Skeletal muscle satellite cell (primary cell): Measurements from ENCODE around the gene DDX11.
A peak's percentile ranks its signal among the peaks of the same experiment; 100 is the strongest.
"Not testable (repeated sequence)": the region's sequence is repeated elsewhere in the genome, so short reads cannot be mapped to it uniquely, and the experiment has no call there.

Source experiments
- H3K27me3 ChIP-seq: 2 replicates; pipeline ENCODE4 v1.7.0; 2013; ENCODE audit warnings: low read length; ENCODE audit not compliant: control insufficient read depth, insufficient read depth
- H3K36me3 ChIP-seq: 2 replicates; pipeline ENCODE4 v1.7.0; 2013; ENCODE audit warnings: mild to moderate bottlenecking, control low read depth, low read length; ENCODE audit not compliant: insufficient read depth
- H3K4me1 ChIP-seq: 2 replicates; pipeline ENCODE4 v1.7.0; 2013; ENCODE audit warnings: low read length; ENCODE audit not compliant: control insufficient read depth, insufficient read depth
- H3K4me2 ChIP-seq: 2 replicates; pipeline ENCODE4 v1.7.0; 2013; ENCODE audit warnings: mild to moderate bottlenecking, low read length
- H3K4me3 ChIP-seq: 2 replicates; pipeline ENCODE4 v1.7.0; 2013; ENCODE audit warnings: low read length
- H3K9ac ChIP-seq: 2 replicates; pipeline ENCODE4 v1.7.0; 2013; ENCODE audit warnings: mild to moderate bottlenecking, low read depth, low read length, moderate library complexity
- H3K9me3 ChIP-seq: replicated peaks from 2 replicates; pipeline ENCODE4 v1.7.0; 2013; ENCODE audit warnings: mild to moderate bottlenecking, control low read depth, low read length

Gene DDX11

GRCh38 chr12:31102125-31102524 is 28.5 kb downstream of the DDX11 start:
- not testable (repeated sequence) for H3K9ac ChIP-seq, H3K9me3 ChIP-seq, H3K4me1 ChIP-seq, H3K4me2 ChIP-seq, H3K36me3 ChIP-seq, H3K27me3 ChIP-seq, H3K4me3 ChIP-seq

- not testable (repeated sequence) for H3K9me3 ChIP-seq, H3K4me1 ChIP-seq, H3K4me3 ChIP-seq, H3K9ac ChIP-seq, H3K36me3 ChIP-seq, H3K4me2 ChIP-seq, H3K27me3 ChIP-seq
Measured at GRCh38 chr12:31102596-31102995, 28.9 kb downstream of the DDX11 start.

- H3K9ac ChIP-seq, H3K4me2 ChIP-seq, H3K4me1 ChIP-seq, H3K4me3 ChIP-seq, H3K9me3 ChIP-seq, H3K27me3 ChIP-seq, H3K36me3 ChIP-seq: not testable (repeated sequence)
Measured at GRCh38 chr12:31103561-31103975, 29.9 kb downstream of the DDX11 start.

GRCh38 chr12:31104220-31104619 is 30.6 kb downstream of the DDX11 start:
- not testable (repeated sequence) for H3K4me3 ChIP-seq, H3K9me3 ChIP-seq, H3K4me1 ChIP-seq, H3K4me2 ChIP-seq, H3K36me3 ChIP-seq, H3K9ac ChIP-seq, H3K27me3 ChIP-seq

- not testable (repeated sequence) for H3K9ac ChIP-seq, H3K4me2 ChIP-seq, H3K4me1 ChIP-seq, H3K27me3 ChIP-seq, H3K9me3 ChIP-seq, H3K36me3 ChIP-seq, H3K4me3 ChIP-seq
Measured at GRCh38 chr12:31104773-31105172, 31.1 kb downstream of the DDX11 start.

- no peaks in the 10 kb centered on the region for H3K27me3 ChIP-seq
- H3K9me3 ChIP-seq, result no peaks in the 10 kb centered on the region
- no peak overlapping the region for H3K4me3 ChIP-seq
- no peaks in the 10 kb centered on the region for H3K36me3 ChIP-seq
- no peaks in the 10 kb centered on the region for H3K4me1 ChIP-seq
- no peak overlapping the region for H3K4me2 ChIP-seq
- no peak overlapping the region for H3K9ac ChIP-seq
Measured at GRCh38 chr12:31105668-31106067, 32.0 kb downstream of the DDX11 start.

GRCh38 chr12:31106101-31106803 is 32.6 kb downstream of the DDX11 start:
- no peaks in the 10 kb centered on the region for H3K36me3 ChIP-seq
- no peak overlapping the region for H3K9ac ChIP-seq
- H3K9me3 ChIP-seq, result no peaks in the 10 kb centered on the region
- H3K4me2 ChIP-seq, result no peak overlapping the region
- no peak overlapping the region for H3K4me3 ChIP-seq
- H3K27me3 ChIP-seq, result no peaks in the 10 kb centered on the region
- no peaks in the 10 kb centered on the region for H3K4me1 ChIP-seq

GRCh38 chr12:31109773-31110172 is 36.1 kb downstream of the DDX11 start:
- H3K4me1 ChIP-seq, H3K4me3 ChIP-seq, H3K9me3 ChIP-seq, H3K4me2 ChIP-seq, H3K36me3 ChIP-seq, H3K9ac ChIP-seq, H3K27me3 ChIP-seq: not testable (repeated sequence)

- H3K9ac ChIP-seq, H3K9me3 ChIP-seq, H3K4me1 ChIP-seq, H3K36me3 ChIP-seq, H3K4me3 ChIP-seq, H3K4me2 ChIP-seq, H3K27me3 ChIP-seq: not testable (repeated sequence)
Measured at GRCh38 chr12:31110263-31110662, 36.6 kb downstream of the DDX11 start.

- H3K9ac ChIP-seq, H3K4me3 ChIP-seq, H3K9me3 ChIP-seq, H3K4me2 ChIP-seq, H3K36me3 ChIP-seq: not testable (repeated sequence)
- peaks cover 23% of the 10 kb centered on the region for H3K27me3 ChIP-seq
- H3K4me1 ChIP-seq, result peaks cover 21% of the 10 kb centered on the region
Measured at GRCh38 chr12:31115092-31115601, 41.5 kb downstream of the DDX11 start.

- H3K9me3 ChIP-seq, H3K9ac ChIP-seq, H3K36me3 ChIP-seq: not testable (repeated sequence)
- peak overlapping the region; percentile 71 for H3K4me3 ChIP-seq
- peaks cover 23% of the 10 kb centered on the region for H3K27me3 ChIP-seq
- H3K4me1 ChIP-seq, result peaks cover 21% of the 10 kb centered on the region
- peak overlapping the region; percentile 84 for H3K4me2 ChIP-seq
Measured at GRCh38 chr12:31116846-31117202, 43.2 kb downstream of the DDX11 start.

GRCh38 chr12:31117203-31118011 is 43.7 kb downstream of the DDX11 start:
- no peaks in the 10 kb centered on the region for H3K9me3 ChIP-seq
- peak overlapping the region; percentile 84 for H3K4me2 ChIP-seq
- H3K4me1 ChIP-seq, result peaks cover 21% of the 10 kb centered on the region
- no peaks in the 10 kb centered on the region for H3K36me3 ChIP-seq
- H3K27me3 ChIP-seq, result peaks cover 23% of the 10 kb centered on the region
- peak overlapping the region; percentile 50 for H3K9ac ChIP-seq
- peak overlapping the region; percentile 71 for H3K4me3 ChIP-seq
